Erythroblast (primary cell): Measurements from ENCODE around the gene FAM117A.

Experiments
- GATA1 ChIP-seq: IDR thresholded peaks from 2 replicates; pipeline ENCODE4 v1.6.1; 2011; ENCODE audit warnings: low read depth, mild to moderate bottlenecking, control low read depth, low read length, moderate library complexity
- POLR2A ChIP-seq: IDR thresholded peaks from 2 replicates; pipeline ENCODE4 v1.6.1; 2011; ENCODE audit warnings: mild to moderate bottlenecking, low read length

DNA sequence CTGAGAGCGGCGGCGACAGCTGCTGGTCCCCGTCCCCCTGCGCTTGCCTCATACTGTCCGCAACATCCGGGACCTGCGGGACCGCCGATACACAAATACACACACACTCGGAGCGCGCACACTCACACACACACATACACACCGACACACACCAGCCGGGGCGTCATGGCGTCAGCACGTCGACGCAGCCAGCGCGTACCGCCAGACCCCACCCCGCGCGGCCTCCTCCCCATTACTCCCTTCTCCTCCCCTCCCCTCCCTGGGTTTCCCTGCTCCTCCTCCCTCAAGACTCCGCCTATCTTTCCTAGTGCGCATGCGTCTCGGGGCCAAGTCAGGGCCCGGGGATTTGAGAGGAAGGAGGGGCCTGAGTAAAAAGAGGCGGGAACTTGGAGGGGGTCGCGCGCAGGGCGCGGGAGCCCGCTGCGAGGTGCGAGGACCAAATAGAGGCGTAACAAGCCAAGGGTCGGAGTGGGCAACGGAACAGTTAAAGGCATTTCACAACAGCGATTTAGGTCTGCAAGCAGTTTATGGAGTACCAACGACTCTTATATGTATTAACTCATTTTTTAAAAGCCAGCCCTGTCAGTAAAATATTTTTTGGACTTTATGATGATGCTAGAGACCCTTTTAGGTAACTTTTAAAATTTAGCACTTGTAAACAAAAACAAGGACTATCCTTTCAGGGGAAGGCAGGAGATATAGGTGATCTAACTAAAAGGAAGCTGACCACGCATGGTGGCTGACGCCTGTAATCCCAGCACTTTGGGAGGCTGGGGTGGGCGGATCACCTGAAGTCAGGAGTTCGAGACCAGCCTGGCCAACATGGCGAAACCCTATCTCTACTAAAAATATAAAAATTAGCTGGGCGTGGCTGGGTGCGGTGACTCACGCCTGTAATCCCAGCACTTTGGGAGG, 85.7 kb downstream of the FAM117A start, which contains the start of gene SPOP:
- peak; percentile 46 for TF ChIP-seq POLR2A
- TF ChIP-seq GATA1: no peak
